HL-60 (cell line): ENCODE measurements around the gene KCNH4.
A peak's percentile ranks its signal among the peaks of the same experiment; 100 is the strongest.

Experiments
- DNase-seq, 2 experiments: peaks; one replicate each; pipeline ENCODE4 v3.0.0-alpha.2; 2010 to 2020; ENCODE audit warnings: low read depth in 1 of 2, low spot score in 1 of 2
- H3K27ac ChIP-seq: fragments of 250-450 bp; sonication (Bioruptor Pico); replicated peaks from 2 replicates; pipeline ENCODE4 v1.5.1; 2020; ENCODE audit warnings: mild to moderate bottlenecking, moderate library complexity
- H3K27me3 ChIP-seq: fragments of 250-450 bp; sonication (Bioruptor Pico); 2 replicates; pipeline ENCODE4 v1.5.1; 2021; ENCODE audit warnings: mild to moderate bottlenecking, moderate library complexity; ENCODE audit not compliant: insufficient read depth, poor library complexity, severe bottlenecking
- H3K4me3 ChIP-seq: replicated peaks from 2 replicates; pipeline ENCODE4 v1.5.1; 2011; ENCODE audit warnings: mild to moderate bottlenecking, control low read depth, low read length; ENCODE audit not compliant: insufficient read depth
- CTCF ChIP-seq: IDR thresholded peaks from one replicate; pipeline ENCODE4 v1.5.1; 2011; ENCODE audit warnings: low read length, control low read depth, inconsistent platforms; ENCODE audit not compliant: insufficient read depth
- GABPA ChIP-seq: IDR thresholded peaks from 2 replicates; pipeline ENCODE4 v1.6.1; 2012; ENCODE audit warnings: low read depth
- POLR2AphosphoS5 ChIP-seq: IDR thresholded peaks from 2 replicates; pipeline ENCODE4 v1.6.1; 2012; ENCODE audit warnings: low read depth
- REST ChIP-seq: IDR thresholded peaks from 2 replicates; pipeline ENCODE4 v1.6.1; 2012; ENCODE audit warnings: low read depth; ENCODE audit not compliant: insufficient replicate concordance
- SPI1 ChIP-seq: IDR thresholded peaks from 2 replicates; pipeline ENCODE4 v1.6.1; 2012; ENCODE audit warnings: low read depth, mild to moderate bottlenecking, borderline replicate concordance

Gene KCNH4

GRCh38 chr17:42184713-42185620 lies 4.0 kb upstream of the KCNH4 start, which contains the start of gene HCRT:
HCRT (minus strand) TSS chr17:42185452; CDS start chr17:42185365, 87 bp downstream.
- peak; percentile 22; the same call in 1 of the 2 replicates for TF ChIP-seq SPI1
- TF ChIP-seq CTCF, result no peak
- TF ChIP-seq GABPA, result no peak
- TF ChIP-seq REST, result no peak
- no peak for TF ChIP-seq POLR2AphosphoS5
- Histone ChIP-seq H3K27ac (peak within 1 kb of the TSS; percentile 31), H3K27me3 (no peaks in the 10 kb centered on the region), H3K4me3 (no peak within 1 kb of the TSS; the same call in 1 of the 2 replicates)
- peak in 1 of 2 experiments; percentile 25 for DNase-seq

GRCh38 chr17:42183741-42184711 lies 3.1 kb upstream of the KCNH4 start:
- peak overlapping the region; percentile 59 for H3K4me3 ChIP-seq
- DNase-seq, result peak; percentile 75 to 76

More at GRCh38 chr17:42183741-42184711, 3.1 kb upstream of the KCNH4 start:
- H3K27me3 ChIP-seq, result no peaks in the 10 kb centered on the region
- TF ChIP-seq SPI1 (peak; percentile 8; the same call in 1 of the 2 replicates), GABPA (no peak), CTCF (peak; percentile 49), REST (no peak), POLR2AphosphoS5 (no peak)
- peak overlapping the region; percentile 67 for H3K27ac ChIP-seq
